Psoas muscle (tissue), 8 donors: ENCODE results near the gene PPP2R5D. TPM values are rescaled to one million over a fixed set of nuclear protein-coding genes. Genes with fewer than 3 reads are reported as not detected.

ENCODE experiments used
- ATAC-seq, 4 donors: fragments of 200-7000 bp; cut with Tn5 transposase; one replicate each; pipeline ENCODE4 v1.9.1; 2020; ENCODE audit warnings: moderate library complexity in 3 of 4, mild to moderate bottlenecking in 2 of 4
- DNase-seq, 2 donors: peaks; one replicate each; pipeline ENCODE4 v3.0.0-alpha.2; 2020
- H3K27ac ChIP-seq: fragments of 200-600 bp; one replicate; pipeline ENCODE4 v1.8.0; 2022
- H3K27me3 ChIP-seq, 3 donors: fragments of 200-600 bp in 1 of 3; one replicate each; pipeline versions ENCODE4 v1.6.1 to v1.8.0; 2013 to 2022; ENCODE audit warnings: low read length in 2 of 3, mild to moderate bottlenecking in 2 of 3, moderate library complexity in 1 of 3; ENCODE audit not compliant: insufficient read depth in 3 of 3
- H3K36me3 ChIP-seq, 2 donors: fragments of 200-600 bp in 1 of 2; one replicate each; pipeline versions ENCODE4 v1.6.1 to v1.8.0; 2013 to 2022; ENCODE audit warnings: low read depth in 1 of 2, mild to moderate bottlenecking in 1 of 2, moderate library complexity in 1 of 2; ENCODE audit not compliant: insufficient read depth in 1 of 2
- H3K4me1 ChIP-seq: fragments of 200-600 bp; one replicate; pipeline ENCODE4 v1.8.0; 2022
- H3K4me3 ChIP-seq: fragments of 200-600 bp; one replicate; pipeline ENCODE4 v1.8.0; 2022; ENCODE audit warnings: mild to moderate bottlenecking
- H3K9me3 ChIP-seq: fragments of 200-600 bp; one replicate; pipeline ENCODE4 v1.8.0; 2022
- CTCF ChIP-seq: fragments of 200-600 bp; IDR thresholded peaks from one replicate; pipeline ENCODE4 v1.8.0; 2022; ENCODE audit warnings: antibody characterized with exemption
- WGBS, 3 donors: extraction: QIAGEN DNeasy Blood & Tissue Kit; methylation state at CpG; one replicate each; pipeline versions ENCODE4 v1.1.6 to v1.1.7; 2013; 5-methylcytosine and 5-hydroxymethylcytosine counted together
- intact Hi-C, 2 donors: fragments of 100-400 bp; cut with DNase I; formaldehyde crosslinking; loops; one replicate each; pipeline versions ENCODE4 v1.11.0 to v1.14.2; 2022
- polyA plus RNA-seq, 3 donors: library from polyadenylated mRNA; stranded (reverse); fragments of 200-250 nt; gene quantifications; one replicate each; pipeline ENCODE4 v1.2.3, GENCODE V29; 2013
- total RNA-seq, 4 donors: library from RNA; stranded (reverse); fragmentation: NEBNext Ultra II Directional in 2 of 4; extraction: Animal tissue kit (Norgen Biotek cat#: 25700) in 2 of 4; gene quantifications; one replicate each; pipeline versions ENCODE4 v1.2.1 to v1.2.4, GENCODE V29; 2021 to 2023
- donor health status: healthy with polysubstance abuse.
- donor health status: DM: no; HTN: no; CAD: no; lungs with moderate emphysema.
- donor health status: Bipolar disorder and iron deficiency.
- donor health status: healthy.
- donor health status: DM: yes; HTN: yes; CAD: no.
- donor health status: DM: no; HTN: no; CAD: no.
- donor health status: DM: no; HTN: no; CAD: no.
- donor health status: DM: yes; HTN: yes; CAD: no.

The PPP2R5D gene
- total and polyA plus RNA-seq, 7 donors = 25.6 to 46.7 (median 29.1) TPM

GRCh38 chr6:42962502-42963178, 21.7 kb upstream of the PPP2R5D start:
- WGBS, 3 donors = 89 to 90% (median 89%) methylated on average over 13 of the region's 13 CpGs
- no peak for TF ChIP-seq CTCF
- Histone ChIP-seq H3K36me3 (peaks cover 2 to 54% of the 10 kb centered on the region in 2 donors), H3K4me3 (no peak overlapping the region), H3K27me3 (no peaks in the 10 kb centered on the region), H3K4me1 (peaks cover 16% of the 10 kb centered on the region), H3K27ac (no peak overlapping the region), H3K9me3 (no peaks in the 10 kb centered on the region)
- ATAC-seq (no peak), DNase-seq (no peak)
- intact Hi-C loops = no loop called here

- Histone ChIP-seq H3K36me3 (peaks cover 2 to 61% of the 10 kb centered on the region in 2 donors), H3K9me3 (no peaks in the 10 kb centered on the region), H3K4me1 (peaks cover 16% of the 10 kb centered on the region), H3K27ac (no peak overlapping the region), H3K27me3 (no peaks in the 10 kb centered on the region), H3K4me3 (no peak overlapping the region)
- ATAC-seq (no peak), DNase-seq (no peak)
- 82 to 84% (median 83%) methylated on average over 12 of the region's 12 CpGs for WGBS, 3 donors
- intact Hi-C loops = no loop called here
- no peak for TF ChIP-seq CTCF
These were observed 21.1 kb upstream of the PPP2R5D start for GRCh38 chr6:42963179-42963854.

- 84 to 91% (median 84%) methylated on average over 9 of the region's 9 CpGs for WGBS, 3 donors
- Histone ChIP-seq H3K27me3 (no peaks in the 10 kb centered on the region), H3K9me3 (no peaks in the 10 kb centered on the region), H3K4me3 (no peak overlapping the region), H3K4me1 (peaks cover 16% of the 10 kb centered on the region), H3K36me3 (peaks cover 2 to 67% of the 10 kb centered on the region in 2 donors), H3K27ac (no peak overlapping the region)
- ATAC-seq (no peak), DNase-seq (no peak)
- intact Hi-C loops = no loop called here
- no peak for TF ChIP-seq CTCF
These were observed 20.3 kb upstream of the PPP2R5D start for GRCh38 chr6:42963855-42964605.

GRCh38 chr6:42966571-42966970, 17.8 kb upstream of the PPP2R5D start:
- H3K27me3 ChIP-seq = no peaks in the 10 kb centered on the region
- TF ChIP-seq CTCF = no peak
- H3K36me3 ChIP-seq = peaks cover 2 to 80% of the 10 kb centered on the region in 2 donors
- H3K9me3 ChIP-seq = no peaks in the 10 kb centered on the region
- intact Hi-C loops = no loop called here
- no peak overlapping the region for H3K27ac ChIP-seq
- DNase-seq (no peak), ATAC-seq (no peak)
- 72 to 81% (median 79%) methylated on average over 7 of the region's 7 CpGs for WGBS, 3 donors
- H3K4me1 ChIP-seq = peaks cover 9% of the 10 kb centered on the region
- no peak overlapping the region for H3K4me3 ChIP-seq
